ENCODE data around the gene LIMS2.

Gene LIMS2

DNA sequence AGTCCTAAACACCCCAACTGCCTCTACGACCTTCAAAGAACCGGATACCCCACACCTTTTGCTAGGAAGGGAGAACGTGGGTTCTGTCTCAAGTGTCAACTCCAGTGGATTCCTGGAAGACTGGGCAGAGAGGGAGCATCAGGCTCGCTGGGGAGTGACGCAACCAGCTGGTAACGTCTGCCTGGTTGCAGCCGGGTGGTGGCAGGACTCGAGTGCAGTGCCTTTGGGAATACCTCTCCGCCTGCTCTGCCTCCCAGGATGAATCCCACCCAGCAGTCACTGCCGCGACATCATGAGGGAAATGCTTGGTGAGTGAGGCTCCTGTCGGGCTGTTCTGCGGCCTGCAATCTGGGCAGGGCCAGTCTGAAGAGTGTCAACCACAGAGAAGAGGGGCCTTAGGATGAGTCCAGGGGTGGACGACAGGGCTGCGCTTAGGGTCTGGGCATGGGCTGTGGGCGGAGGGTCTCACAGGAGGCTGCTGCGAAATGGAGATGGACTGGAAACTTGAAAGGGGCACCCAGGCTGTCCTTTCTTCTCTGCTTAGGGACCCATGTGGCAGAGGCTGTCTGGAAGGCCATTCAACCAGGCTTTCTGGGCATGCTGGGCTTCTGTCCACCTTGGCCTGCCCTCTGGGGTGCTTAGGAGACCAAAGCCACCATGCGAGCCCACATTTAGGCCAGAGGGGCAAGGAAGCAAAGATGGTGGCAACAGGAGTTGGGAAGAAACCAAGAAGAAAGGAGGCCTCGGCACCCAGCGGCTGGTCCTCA, 16.5 kb downstream of the LIMS2 start:
- no peak for DNase-seq (ENCODE audit: low read depth in 2 of 2)

GRCh38 chr2:127658146-127658545, 17.2 kb downstream of the LIMS2 start:
- no peak for DNase-seq (ENCODE audit: low read depth in 2 of 2)

DNA sequence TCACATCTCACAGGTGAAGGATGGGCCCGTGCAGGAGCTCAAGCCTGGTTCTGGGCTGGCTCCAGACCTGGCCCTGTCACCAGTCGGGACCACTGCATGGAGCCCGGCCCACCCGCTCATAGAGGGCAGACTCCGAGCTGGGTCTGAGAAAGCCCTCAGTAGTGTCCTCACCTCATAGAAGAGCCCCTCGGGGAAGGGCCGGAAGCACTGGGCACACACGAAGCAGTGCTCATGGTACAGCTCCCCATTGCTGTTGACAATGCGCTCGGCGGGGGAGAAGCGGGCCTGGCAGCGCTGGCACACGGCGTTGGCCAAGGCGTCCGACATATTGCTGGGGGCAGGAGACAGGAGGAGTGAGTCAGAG, 18.1 kb downstream of the LIMS2 start:
- no peak for DNase-seq (ENCODE audit: low read depth in 2 of 2)

GRCh38 chr2:127656569-127657231, 18.6 kb downstream of the LIMS2 start:
- no peak for DNase-seq (ENCODE audit: low read depth in 2 of 2)

DNA sequence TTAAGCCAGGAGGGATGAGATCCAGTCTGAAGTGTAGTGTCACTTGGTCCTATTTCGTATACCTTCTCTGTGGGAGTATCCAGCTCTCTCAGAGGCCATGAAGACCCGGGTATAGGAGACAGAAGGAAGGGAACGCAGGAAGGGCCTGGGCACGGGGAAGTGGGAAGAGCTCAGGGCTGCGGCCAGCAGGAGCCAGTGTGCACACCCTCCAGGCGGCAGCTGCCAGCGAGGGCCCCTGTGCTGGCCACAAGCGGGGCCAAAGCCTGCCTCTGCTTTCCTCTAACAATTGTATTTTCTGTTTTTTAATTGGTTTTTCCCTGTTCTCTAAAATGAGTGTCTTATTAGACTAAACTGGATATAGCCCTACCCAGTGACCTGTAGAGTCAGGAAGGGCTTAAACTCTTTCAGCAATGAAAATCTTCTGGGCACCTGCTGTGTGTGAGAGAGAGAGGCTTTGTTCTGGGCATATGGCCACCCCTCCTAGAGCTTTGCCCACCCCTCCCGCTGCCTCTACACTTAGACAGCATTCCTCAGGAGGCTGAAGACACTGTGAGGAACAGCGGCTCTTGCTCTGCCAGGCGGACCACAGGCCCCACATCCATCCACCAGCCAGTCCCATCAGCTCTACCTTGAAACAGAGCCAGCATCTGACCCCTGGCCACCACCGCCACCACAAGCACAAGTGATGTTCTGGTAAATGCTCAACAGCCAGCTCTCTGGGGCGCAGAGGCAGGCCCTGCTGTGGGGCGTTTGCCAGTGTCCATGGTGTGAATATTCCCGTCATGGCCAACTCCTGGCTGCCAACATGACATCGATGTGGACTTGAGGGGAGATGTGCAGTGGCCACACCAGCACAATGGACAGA, 19.9 kb downstream of the LIMS2 start:
- no peak for DNase-seq (ENCODE audit: low read depth in 2 of 2)

DNA sequence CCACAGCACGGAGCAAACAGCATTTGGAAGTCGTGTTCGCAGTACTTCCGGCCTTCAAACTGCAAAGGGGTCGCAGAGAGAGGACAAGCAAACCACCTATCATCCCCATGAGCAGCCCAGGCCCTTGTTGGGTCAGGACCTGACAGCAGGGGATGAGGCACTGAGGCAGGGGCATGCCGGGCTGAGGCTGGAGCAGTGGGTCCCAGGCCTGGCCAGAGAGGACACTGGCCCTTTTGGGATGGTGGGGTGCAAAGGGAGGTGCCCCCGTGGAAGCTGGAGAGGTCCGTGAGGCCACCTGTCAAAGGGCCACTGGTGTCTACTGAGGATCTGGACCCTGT, 20.5 kb downstream of the LIMS2 start:
- no peak for DNase-seq (ENCODE audit: low read depth in 2 of 2)

DNA sequence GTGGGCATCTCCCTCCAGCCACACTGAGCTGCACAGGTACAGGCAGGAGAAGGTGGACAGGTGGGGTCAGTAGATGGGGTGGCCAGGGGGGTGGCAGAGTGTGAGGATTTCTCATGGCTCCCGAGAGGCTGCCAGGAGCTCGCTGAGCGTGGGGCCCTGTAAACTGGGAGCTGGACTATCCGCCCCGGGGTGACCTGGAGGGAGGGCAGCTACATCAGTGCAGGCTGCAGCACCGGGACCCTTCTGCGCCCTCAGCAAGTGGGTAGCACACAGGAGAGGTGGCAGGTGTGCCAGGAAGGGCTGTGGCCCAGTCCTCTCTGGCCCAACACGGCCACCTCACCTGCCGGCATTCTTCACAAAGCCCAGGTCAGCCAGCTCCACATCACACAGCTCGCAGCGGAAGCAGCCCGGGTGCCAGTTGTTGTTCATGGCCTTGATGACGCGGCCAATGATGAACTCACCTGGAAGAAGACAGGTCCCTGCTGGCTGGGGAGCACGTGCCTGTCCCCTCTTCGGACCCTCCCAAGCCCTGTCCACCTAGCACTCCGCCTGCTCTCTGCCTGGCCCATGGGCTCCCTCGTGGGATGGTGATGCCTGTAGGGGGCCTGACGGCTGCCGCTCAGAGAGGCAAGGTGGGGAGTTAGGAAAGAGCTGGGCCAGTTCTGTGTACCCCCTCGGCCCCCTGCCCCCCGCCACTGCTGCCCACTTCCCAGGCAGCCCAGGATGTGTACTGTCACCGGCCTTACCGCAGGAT, 21.1 kb downstream of the LIMS2 start:
- no peak for DNase-seq (ENCODE audit: low read depth in 2 of 2)

DNA sequence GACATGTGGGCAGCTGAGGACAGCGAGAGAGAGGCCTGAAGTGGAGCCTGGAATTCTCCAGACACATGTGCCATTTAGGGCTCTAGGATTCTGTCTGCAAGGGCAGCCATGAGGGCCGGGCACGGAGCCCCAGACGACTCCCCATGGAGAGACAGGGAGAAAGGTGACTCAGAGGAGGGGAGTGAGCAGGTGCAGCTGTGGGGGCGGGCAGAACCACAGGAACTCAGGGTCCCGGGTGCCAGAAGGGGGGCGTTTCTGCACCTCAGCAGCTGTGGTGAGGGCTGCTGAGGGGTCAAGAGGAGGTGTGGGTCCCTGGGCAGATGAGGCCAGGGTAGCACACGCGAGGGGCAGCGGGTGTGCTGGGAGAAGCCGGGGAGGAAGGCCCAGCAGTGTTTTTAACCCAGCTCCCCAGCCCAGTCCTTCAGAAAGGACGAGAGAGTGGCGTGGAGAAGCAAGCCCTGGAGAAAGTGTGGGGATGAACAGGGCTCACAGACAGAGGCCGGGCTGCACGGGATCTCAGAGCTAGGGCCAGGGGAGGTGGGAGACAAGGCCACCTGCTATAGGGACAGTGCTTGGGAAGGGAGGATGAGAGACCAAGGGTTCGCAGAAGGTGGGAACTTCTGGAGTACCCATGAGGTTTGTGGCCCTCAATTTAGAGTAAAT, 21.8 kb downstream of the LIMS2 start:
- no peak for DNase-seq (ENCODE audit: low read depth in 2 of 2)

DNA sequence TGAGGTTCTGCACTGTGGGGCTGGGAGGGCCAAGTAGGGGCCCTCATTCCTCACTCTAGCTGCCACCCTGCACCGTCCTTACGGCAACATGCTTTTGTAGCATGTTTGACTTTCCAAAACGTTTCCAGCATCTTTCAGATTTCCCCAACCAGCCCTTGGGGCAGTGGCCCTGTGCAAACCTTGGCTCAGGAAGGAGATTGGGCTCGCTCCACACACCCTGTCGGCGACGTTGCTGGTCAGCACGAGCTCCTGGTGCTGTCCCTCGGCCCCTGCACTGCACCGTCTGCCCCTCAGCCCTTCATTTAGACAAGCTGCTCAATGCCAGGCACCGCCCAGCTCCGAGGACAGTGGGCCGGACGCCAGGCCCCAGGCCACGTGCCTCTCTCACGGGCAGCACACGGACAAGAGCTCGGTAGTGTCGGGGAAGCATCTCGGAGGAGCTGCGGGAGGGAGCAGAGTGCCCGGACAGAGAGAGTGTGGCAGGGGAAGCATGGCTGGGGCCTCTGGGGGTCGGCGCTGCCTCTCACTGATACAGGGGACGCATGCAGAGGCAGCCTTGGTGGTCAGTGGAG, 22.5 kb downstream of the LIMS2 start:
- no peak for DNase-seq (ENCODE audit: low read depth in 2 of 2)

- no peak for DNase-seq (ENCODE audit: low read depth in 2 of 2)
These were observed 23.3 kb downstream of the LIMS2 start for GRCh38 chr2:127651971-127652550.

DNA sequence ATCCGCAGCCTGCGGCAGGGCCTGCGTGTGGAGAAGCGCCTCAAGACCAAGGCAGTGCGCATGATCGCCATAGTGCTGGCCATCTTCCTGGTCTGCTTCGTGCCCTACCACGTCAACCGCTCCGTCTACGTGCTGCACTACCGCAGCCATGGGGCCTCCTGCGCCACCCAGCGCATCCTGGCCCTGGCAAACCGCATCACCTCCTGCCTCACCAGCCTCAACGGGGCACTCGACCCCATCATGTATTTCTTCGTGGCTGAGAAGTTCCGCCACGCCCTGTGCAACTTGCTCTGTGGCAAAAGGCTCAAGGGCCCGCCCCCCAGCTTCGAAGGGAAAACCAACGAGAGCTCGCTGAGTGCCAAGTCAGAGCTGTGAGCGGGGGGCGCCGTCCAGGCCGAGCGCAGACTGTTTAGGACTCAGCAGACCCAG, 23.9 kb downstream of the LIMS2 start:
- no peak for DNase-seq (ENCODE audit: low read depth in 2 of 2)

DNA sequence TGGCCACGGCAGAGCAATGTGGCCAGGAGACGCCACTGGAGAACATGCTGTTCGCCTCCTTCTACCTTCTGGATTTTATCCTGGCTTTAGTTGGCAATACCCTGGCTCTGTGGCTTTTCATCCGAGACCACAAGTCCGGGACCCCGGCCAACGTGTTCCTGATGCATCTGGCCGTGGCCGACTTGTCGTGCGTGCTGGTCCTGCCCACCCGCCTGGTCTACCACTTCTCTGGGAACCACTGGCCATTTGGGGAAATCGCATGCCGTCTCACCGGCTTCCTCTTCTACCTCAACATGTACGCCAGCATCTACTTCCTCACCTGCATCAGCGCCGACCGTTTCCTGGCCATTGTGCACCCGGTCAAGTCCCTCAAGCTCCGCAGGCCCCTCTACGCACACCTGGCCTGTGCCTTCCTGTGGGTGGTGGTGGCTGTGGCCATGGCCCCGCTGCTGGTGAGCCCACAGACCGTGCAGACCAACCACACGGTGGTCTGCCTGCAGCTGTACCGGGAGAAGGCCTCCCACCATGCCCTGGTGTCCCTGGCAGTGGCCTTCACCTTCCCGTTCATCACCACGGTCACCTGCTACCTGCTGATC, 24.4 kb downstream of the LIMS2 start:
- DNase-seq (ENCODE audit: low read depth in 2 of 2), result no peak

- DNase-seq (ENCODE audit: low read depth in 2 of 2), result no peak
These were observed 25.1 kb downstream of the LIMS2 start for GRCh38 chr2:127650041-127650784.

DNA sequence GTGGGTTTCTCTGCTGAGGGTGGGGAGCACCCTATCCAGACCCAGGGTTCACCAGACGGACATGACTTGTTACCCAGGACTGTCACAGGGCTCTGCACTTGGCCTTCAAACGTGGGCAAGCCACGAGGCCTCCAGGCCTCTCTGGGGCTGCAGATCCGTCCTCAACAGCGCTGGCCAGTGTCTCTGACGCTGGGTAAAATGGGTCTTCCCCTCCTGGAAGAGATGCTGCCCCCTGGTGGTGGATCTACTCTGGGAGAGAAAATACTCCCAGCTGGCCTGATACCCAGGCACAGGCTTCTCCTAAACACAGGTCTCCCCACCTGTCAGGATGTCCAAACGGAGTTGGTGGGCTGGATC, 25.7 kb downstream of the LIMS2 start:
- peak; percentile 73 to 74 for DNase-seq (ENCODE audit: low read depth in 2 of 2)

DNA sequence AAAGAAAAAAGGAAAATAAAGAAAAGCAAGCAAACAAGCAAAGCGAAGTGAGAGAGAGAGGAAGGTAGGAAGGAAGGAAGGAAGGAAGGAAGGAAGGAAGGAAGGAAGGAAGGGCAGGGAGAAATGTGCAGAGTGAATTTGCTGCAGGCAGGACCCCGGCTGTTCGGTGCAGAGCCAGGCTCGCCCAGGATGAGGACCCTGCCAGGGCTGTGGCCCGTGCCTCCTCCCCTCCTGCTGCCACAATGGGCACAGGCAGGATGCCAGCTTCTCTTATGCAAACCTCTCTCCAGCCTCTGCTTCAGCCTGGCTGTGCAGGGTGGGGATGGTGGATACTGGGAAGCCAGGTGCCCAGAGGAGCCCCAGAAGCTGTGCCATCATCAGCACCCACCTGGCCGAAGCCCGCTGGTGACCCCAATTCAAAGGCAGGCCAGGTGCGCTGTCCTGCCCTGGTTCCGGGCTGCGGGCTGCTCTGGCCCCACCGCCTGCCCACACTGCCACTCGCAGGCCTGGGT, 26.2 kb downstream of the LIMS2 start:
- no peak for DNase-seq (ENCODE audit: low read depth in 2 of 2)

DNA sequence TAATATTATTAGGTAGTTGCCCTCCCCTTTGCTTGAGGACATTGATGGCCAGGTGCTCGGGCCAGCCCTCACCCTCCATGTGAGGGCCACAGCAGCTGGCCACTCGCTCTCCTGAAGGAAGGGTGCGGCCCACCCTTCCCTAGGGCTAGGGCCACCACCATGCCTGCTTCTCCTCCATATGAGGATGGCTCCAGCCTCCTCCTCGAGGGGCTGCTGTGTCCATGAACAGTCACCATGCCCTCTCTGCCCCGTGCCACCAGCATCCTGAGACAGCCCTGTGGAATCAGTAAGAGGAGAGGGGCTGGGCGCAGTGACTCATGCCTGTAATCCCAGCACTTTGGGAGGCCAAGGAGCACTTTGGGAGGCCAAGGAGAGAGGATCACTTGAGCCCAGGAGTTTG, 27.0 kb downstream of the LIMS2 start:
- DNase-seq (ENCODE audit: low read depth in 2 of 2), result no peak

DNA sequence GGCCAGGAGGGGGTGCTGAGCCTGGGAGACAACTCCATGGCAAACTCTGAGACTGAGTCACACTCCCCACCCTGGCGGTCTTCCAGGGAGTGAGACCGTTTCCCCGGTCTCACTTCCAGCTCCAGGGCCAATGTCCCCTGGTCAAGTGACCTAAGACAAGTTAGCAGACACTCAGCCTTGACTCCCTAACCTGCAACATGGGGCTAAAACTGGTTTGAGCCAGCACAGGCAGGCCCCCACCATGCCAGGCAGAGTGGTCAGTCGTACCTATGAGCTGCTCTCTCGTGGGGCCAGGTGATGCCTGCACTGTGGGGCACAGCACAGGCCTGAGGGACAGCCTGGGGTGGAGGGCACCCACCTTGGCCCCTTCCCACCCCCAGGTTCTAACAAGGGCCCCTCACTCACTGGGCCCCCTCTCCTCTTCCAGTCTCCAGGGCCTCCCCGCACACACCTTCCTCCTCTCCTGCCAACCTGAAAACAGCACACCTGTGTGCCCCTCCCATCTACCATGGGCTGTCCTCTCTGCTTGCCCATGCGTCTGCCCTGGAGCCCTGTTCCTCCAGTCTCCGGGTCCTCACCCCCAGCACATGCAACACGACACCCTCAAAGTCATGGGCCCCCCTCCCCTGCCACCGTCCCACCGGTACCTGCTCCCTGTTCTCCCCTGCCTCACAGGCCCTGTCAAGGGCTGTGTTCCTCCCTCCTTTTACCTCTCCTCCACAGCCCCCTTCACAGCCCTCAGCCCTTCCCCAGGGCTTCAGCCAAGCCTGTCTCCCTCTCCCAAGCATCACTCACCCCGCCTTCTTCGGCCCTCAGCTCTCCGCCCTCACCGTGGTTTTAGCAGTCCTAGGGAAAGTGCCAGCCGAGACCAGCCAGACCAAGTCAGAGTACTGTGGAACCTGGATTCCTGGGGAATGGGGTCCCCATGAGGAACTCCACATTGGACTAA, 27.8 kb downstream of the LIMS2 start:
- DNase-seq (ENCODE audit: low read depth in 2 of 2), result no peak

DNA sequence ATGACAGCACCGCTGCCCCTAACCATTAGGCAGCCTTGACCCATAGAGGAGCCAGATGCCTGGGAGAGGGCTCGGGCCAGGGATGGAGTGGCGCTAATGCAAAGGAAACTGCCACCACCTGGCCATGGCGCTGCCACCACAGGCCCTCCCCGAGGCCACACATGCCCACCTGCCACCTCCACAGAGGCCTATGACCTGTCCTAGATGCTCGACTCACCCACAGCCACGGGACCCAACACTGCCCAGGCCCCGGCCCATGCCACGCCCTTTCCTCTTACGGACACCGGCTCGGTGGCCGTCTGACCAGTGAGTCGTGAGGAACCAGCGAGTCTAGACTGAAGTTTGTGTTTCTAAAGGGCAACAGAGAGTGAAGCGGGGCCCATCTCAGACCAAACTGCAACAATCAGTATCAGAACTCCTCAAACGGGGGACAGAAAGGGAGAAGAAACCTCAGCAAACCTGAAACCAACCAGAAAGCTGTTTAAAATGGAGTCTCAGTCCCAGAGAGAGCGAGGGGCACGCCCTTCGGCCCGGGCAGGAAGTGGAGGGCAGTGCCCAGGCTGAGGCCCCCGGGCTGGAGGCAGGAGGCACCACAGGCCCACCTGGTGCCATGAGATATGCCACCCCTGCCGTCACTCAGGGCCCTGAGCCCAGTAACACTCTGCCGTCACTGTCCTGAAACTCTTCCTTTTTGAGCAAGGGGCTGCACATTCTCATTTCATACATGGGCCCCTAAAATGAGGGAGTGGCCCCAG, 28.7 kb downstream of the LIMS2 start:
- no peak for DNase-seq (ENCODE audit: low read depth in 2 of 2)
